GM23248 (cell line): ENCODE measurements around the gene TMEM143. TPM values are rescaled to one million over a fixed set of nuclear protein-coding genes. Genes with fewer than 3 reads are reported as not detected.

Experiments used
- DNase-seq: peaks from one replicate; pipeline ENCODE4 v3.0.0-alpha.2; 2015
- H2AFZ ChIP-seq: fragments of 200-600 bp; sonication (generic); 2 replicates; pipeline ENCODE4 v1.6.1; 2016; ENCODE audit warnings: antibody characterized with exemption
- H3F3A ChIP-seq: fragments of 200-600 bp; sonication (generic); 2 replicates; pipeline ENCODE4 v1.6.1; 2016; ENCODE audit warnings: mild to moderate bottlenecking, antibody characterized with exemption, mixed run types; ENCODE audit not compliant: insufficient read depth
- H3K27ac ChIP-seq: fragments of 200-600 bp; sonication (generic); 2 replicates; pipeline ENCODE4 v1.5.1; 2016; ENCODE audit warnings: mild to moderate bottlenecking
- H3K27me3 ChIP-seq: fragments of 200-600 bp; sonication (generic); replicated peaks from 2 replicates; pipeline ENCODE4 v1.6.1; 2016; ENCODE audit warnings: mild to moderate bottlenecking; ENCODE audit not compliant: insufficient read depth
- H3K36me3 ChIP-seq: fragments of 200-600 bp; sonication (generic); 2 replicates; pipeline ENCODE4 v1.6.1; 2016; ENCODE audit warnings: low read depth, mild to moderate bottlenecking
- H3K4me1 ChIP-seq: fragments of 200-600 bp; sonication (generic); 2 replicates; pipeline ENCODE4 v1.6.1; 2016; ENCODE audit warnings: mild to moderate bottlenecking; ENCODE audit not compliant: insufficient read depth
- H3K4me2 ChIP-seq: fragments of 200-600 bp; sonication (generic); one replicate; pipeline ENCODE4 v1.6.1; 2016; ENCODE audit warnings: mild to moderate bottlenecking; ENCODE audit not compliant: unreplicated experiment
- H3K4me3 ChIP-seq: fragments of 200-600 bp; sonication (generic); 2 replicates; pipeline ENCODE4 v1.5.1; 2016; ENCODE audit warnings: mild to moderate bottlenecking
- H3K79me2 ChIP-seq: fragments of 200-600 bp; sonication (generic); 2 replicates; pipeline ENCODE4 v1.6.1; 2016; ENCODE audit warnings: mild to moderate bottlenecking; ENCODE audit not compliant: insufficient read depth
- H3K9ac ChIP-seq: fragments of 200-600 bp; sonication (generic); 2 replicates; pipeline ENCODE4 v1.6.1; 2016; ENCODE audit warnings: mild to moderate bottlenecking
- H3K9me2 ChIP-seq: fragments of 200-600 bp; sonication (generic); 2 replicates; pipeline ENCODE4 v1.6.1; 2016; ENCODE audit warnings: mixed run types, mild to moderate bottlenecking, moderate library complexity; ENCODE audit not compliant: insufficient read depth
- H3K9me3 ChIP-seq: fragments of 200-600 bp; sonication (generic); one replicate; pipeline ENCODE4 v1.6.1; 2017; ENCODE audit warnings: low read depth
- H4K20me1 ChIP-seq: fragments of 200-600 bp; sonication (generic); 2 replicates; pipeline ENCODE4 v1.6.0; 2016; ENCODE audit not compliant: insufficient read depth
- EZH2 ChIP-seq: fragments of 200-600 bp; sonication (generic); IDR thresholded peaks from 2 replicates; pipeline ENCODE4 v1.6.1; 2018; ENCODE audit warnings: antibody characterized with exemption, mild to moderate bottlenecking; ENCODE audit not compliant: insufficient read depth, poor library complexity, severe bottlenecking
- EZH2phosphoT487 ChIP-seq: fragments of 200-600 bp; sonication (generic); IDR thresholded peaks from 2 replicates; pipeline ENCODE4 v1.6.1; 2018; ENCODE audit warnings: antibody characterized with exemption, moderate library complexity, mild to moderate bottlenecking, low read depth; ENCODE audit not compliant: insufficient read depth
- WGBS, 2 experiments: methylation state at CpG; one replicate each; pipeline ENCODE4 v1.1.6; 2015 to 2017; ENCODE audit warnings: low lambda C conversion rate in 2 of 2, low coverage in 1 of 2; ENCODE audit errors: missing lambda C conversion rate in 2 of 2; 5-methylcytosine and 5-hydroxymethylcytosine counted together
- in situ Hi-C: fragments of 300-500 bp; cut with MboI; formaldehyde crosslinking; loops from 2 replicates; pipeline ENCODE4 v1.15.0; 2020
- polyA plus RNA-seq: library from polyadenylated mRNA; unstranded; fragments of >200 nt; fragmentation: Nextera tagmentation; extraction: Ambion mirVana; gene quantifications from 2 replicates; pipeline ENCODE4 v1.2.1, GENCODE V29; 2016
- total RNA-seq: library from RNA; depleted of rRNA; stranded (reverse); fragments of >200 nt; shearing (Covaris generic); gene quantifications from 2 replicates; pipeline ENCODE4 v1.2.3, GENCODE V29; 2014

The TMEM143 gene
- total and polyA plus RNA-seq, 2 experiments from 2014 or later = 7.6 to 8.6 TPM

DNA sequence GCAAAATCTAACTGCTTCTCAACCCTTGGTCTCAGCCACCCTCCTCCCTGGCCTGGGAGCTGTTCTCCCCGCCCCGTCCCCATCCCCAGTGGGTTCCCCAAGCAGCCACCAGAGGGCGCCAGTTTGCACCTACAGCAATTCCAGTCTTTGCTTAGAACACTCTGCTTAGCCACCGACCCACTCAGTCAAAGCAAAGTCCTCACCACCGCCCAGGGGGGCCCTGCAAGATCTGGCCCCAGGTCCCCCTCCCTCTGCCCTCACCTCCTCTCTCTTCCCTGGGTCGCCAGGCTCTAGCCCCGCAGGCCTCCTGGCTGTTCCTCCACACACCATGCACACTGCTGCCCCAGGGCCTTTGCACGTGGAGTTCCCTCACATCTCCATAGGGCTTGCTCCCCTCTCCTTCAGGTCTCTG lies 12.4 kb downstream of the TMEM143 start:
- in situ Hi-C loops = no loop called here

GRCh38 chr19:48350856-48351255 lies 12.9 kb downstream of the TMEM143 start:
- DNase-seq = no peak
- WGBS, 2 experiments = 15 to 20% methylated on average over 5 of the region's 5 CpGs
- 0 out of 2 replicates have a peak, but pooled peaks cover 4% of the 10 kb centered on the region for H3F3A ChIP-seq
- H3K27ac ChIP-seq = no peak overlapping the region
- no peaks in the 10 kb centered on the region for H3K79me2 ChIP-seq
- H3K9ac ChIP-seq = no peak overlapping the region
- H3K9me2 ChIP-seq = no peaks in the 10 kb centered on the region
- no peaks in the 10 kb centered on the region for H3K27me3 ChIP-seq
- H3K4me2 ChIP-seq = no peak overlapping the region
- no peaks in the 10 kb centered on the region for H3K36me3 ChIP-seq
- in situ Hi-C loops = no loop called here
- H2AFZ ChIP-seq = no peak overlapping the region
- no peak for TF ChIP-seq EZH2phosphoT487
- TF ChIP-seq EZH2 = no peak
- no peak overlapping the region for H3K4me3 ChIP-seq
- no peaks in the 10 kb centered on the region for H3K4me1 ChIP-seq
- H3K9me3 ChIP-seq = no peaks in the 10 kb centered on the region
- no peaks in the 10 kb centered on the region for H4K20me1 ChIP-seq

More for the DNA sequence above, 12.4 kb downstream of the TMEM143 start:
- H3K4me1 ChIP-seq = no peaks in the 10 kb centered on the region
- 38 to 41% methylated on average over 7 to 8 of the region's 8 CpGs for WGBS, 2 experiments
- DNase-seq = peak; percentile 63
- no peak overlapping the region for H3K27ac ChIP-seq
- H3F3A ChIP-seq = 0 out of 2 replicates have a peak, but pooled peaks cover 4% of the 10 kb centered on the region
- no peak overlapping the region for H2AFZ ChIP-seq
- H3K9ac ChIP-seq = no peak overlapping the region
- H3K27me3 ChIP-seq = no peaks in the 10 kb centered on the region
- TF ChIP-seq EZH2phosphoT487 (no peak), EZH2 (no peak)
- no peaks in the 10 kb centered on the region for H3K36me3 ChIP-seq
- no peaks in the 10 kb centered on the region for H3K9me2 ChIP-seq
- no peaks in the 10 kb centered on the region for H3K9me3 ChIP-seq
- H4K20me1 ChIP-seq = no peaks in the 10 kb centered on the region
- H3K4me2 ChIP-seq = no peak overlapping the region
- H3K4me3 ChIP-seq = no peak overlapping the region
- no peaks in the 10 kb centered on the region for H3K79me2 ChIP-seq

GRCh38 chr19:48348737-48349136 lies 15.0 kb downstream of the TMEM143 start:
- no peak for DNase-seq
- Histone ChIP-seq H2AFZ (no peak overlapping the region), H3K4me3 (no peak overlapping the region), H3K79me2 (no peaks in the 10 kb centered on the region), H3K9me3 (no peaks in the 10 kb centered on the region), H3K27ac (no peak overlapping the region), H4K20me1 (no peaks in the 10 kb centered on the region), H3K4me1 (no peaks in the 10 kb centered on the region), H3K4me2 (no peak overlapping the region), H3K36me3 (no peaks in the 10 kb centered on the region), H3F3A (0 out of 2 replicates have a peak, but pooled peaks cover 4% of the 10 kb centered on the region), H3K9ac (no peak overlapping the region), H3K9me2 (no peaks in the 10 kb centered on the region), H3K27me3 (no peaks in the 10 kb centered on the region)
- TF ChIP-seq EZH2 (no peak), EZH2phosphoT487 (no peak)
- in situ Hi-C loops = no loop called here
- WGBS, 2 experiments = 86 to 92% methylated on average over 7 of the region's 7 CpGs

GRCh38 chr19:48348045-48348444 lies 15.7 kb downstream of the TMEM143 start:
- H3K36me3 ChIP-seq = no peaks in the 10 kb centered on the region
- H3K79me2 ChIP-seq = no peaks in the 10 kb centered on the region
- H3K4me1 ChIP-seq = no peaks in the 10 kb centered on the region
- TF ChIP-seq EZH2phosphoT487 (no peak), EZH2 (no peak)
- no peaks in the 10 kb centered on the region for H3K9me3 ChIP-seq
- 71 to 82% methylated on average over 5 of the region's 5 CpGs for WGBS, 2 experiments
- H4K20me1 ChIP-seq = no peaks in the 10 kb centered on the region
- H3K4me3 ChIP-seq = no peak overlapping the region
- H3K27ac ChIP-seq = no peak overlapping the region
- H3F3A ChIP-seq = 0 out of 2 replicates have a peak, but pooled peaks cover 4% of the 10 kb centered on the region
- no peak for DNase-seq
- H3K4me2 ChIP-seq = no peak overlapping the region
- no peaks in the 10 kb centered on the region for H3K27me3 ChIP-seq
- in situ Hi-C loops = no loop called here
- no peak overlapping the region for H3K9ac ChIP-seq
- H3K9me2 ChIP-seq = no peaks in the 10 kb centered on the region
- H2AFZ ChIP-seq = no peak overlapping the region

GRCh38 chr19:48346191-48346590 lies 17.5 kb downstream of the TMEM143 start:
- no peaks in the 10 kb centered on the region for H3F3A ChIP-seq
- no peaks in the 10 kb centered on the region for H3K36me3 ChIP-seq
- no peaks in the 10 kb centered on the region for H3K9me3 ChIP-seq
- no peaks in the 10 kb centered on the region for H3K9me2 ChIP-seq
- WGBS, 2 experiments = 90 to 98% methylated on average over 2 of the region's 2 CpGs
- TF ChIP-seq EZH2 = no peak
- no peak for TF ChIP-seq EZH2phosphoT487
- no peak overlapping the region for H3K27ac ChIP-seq
- in situ Hi-C loops = no loop called here
- H3K4me2 ChIP-seq = no peak overlapping the region
- no peaks in the 10 kb centered on the region for H3K4me1 ChIP-seq
- H2AFZ ChIP-seq = no peak overlapping the region
- H3K9ac ChIP-seq = no peak overlapping the region
- no peak overlapping the region for H3K4me3 ChIP-seq
- no peaks in the 10 kb centered on the region for H3K27me3 ChIP-seq
- DNase-seq = no peak
- H3K79me2 ChIP-seq = no peaks in the 10 kb centered on the region
- no peaks in the 10 kb centered on the region for H4K20me1 ChIP-seq
